GM18526 (cell line): ENCODE results near the gene ZNF646.

Experiments
- POLR2A ChIP-seq: IDR thresholded peaks from 3 replicates; pipeline ENCODE4 v1.6.1; 2011; ENCODE audit not compliant: insufficient read length; ENCODE audit errors: extremely low read depth

ZNF646 gene

DNA sequence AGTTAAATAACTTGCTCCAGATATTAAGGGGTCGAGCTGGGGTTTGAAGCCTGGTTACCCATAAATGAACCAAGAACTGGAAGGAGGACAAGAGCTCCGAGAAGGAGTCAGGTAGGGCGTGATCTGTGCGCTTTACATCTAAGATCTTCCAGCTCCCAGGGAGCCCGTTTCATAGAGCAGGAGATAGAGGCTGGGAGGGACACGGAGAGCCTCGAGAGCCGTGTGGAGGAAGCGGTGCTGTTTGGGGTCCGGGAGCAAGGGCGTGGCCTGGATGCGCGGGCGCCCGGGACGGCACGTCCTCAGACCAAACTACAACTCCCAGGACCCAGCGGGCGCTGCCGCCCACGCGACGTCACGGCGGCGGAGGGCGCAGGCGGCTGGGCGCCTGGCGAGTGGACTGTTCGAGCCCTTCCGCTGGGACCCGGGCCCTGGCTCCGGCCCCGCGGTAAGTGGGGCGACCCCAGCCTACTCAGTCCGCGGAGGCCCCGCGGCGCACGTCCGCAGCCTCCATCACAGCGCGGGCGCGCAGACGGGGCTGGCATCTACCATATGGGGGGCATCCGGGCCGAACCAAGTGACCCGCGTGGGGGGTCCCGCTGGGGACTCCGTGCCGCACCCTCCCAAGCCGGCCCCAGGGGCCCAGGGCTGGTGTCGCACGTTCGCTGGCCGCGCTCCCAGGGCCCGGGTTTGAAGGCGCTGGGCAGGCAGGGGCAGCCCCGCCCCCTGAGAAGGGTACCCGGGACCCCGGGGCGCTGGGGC, 34.0 kb downstream of the ZNF646 start, which contains the start of gene BCKDK:
Gene BCKDK (plus strand): TSS at position 352 of the 759 bp plus-strand sequence. CDS start 838 bp downstream, outside the sequence.
- TF ChIP-seq POLR2A: peak; percentile 44

DNA sequence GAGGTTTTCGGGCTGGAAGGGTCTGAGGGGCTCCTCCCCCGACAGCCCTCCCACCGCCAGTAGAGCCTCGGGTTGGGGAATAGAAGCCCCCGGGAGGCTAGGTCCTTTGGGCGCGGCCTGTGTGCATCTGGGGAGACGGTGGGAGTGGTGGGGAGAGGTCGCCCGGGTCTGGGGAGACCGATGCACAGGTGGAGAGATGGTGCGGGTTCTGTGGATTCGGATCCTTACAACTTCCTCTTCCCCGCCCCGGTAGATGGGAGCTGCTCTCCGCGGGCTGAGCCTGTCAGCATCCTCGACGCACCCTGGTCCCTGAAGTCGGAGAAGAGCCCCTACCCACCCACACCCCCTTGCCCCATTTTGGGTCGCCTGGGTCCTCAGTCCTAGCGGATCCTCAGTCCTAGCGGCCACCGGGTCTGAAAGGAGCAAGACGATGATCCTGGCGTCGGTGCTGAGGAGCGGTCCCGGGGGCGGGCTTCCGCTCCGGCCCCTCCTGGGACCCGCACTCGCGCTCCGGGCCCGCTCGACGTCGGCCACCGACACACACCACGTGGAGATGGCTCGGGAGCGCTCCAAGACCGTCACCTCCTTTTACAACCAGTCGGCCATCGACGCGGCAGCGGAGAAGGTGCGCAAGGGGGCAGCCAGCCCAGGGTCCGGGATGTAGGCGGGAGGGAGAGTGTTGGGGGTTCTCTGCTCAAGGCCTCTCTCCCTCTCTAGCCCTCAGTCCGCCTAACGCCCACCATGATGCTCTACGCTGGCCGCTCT, 34.8 kb downstream of the ZNF646 start:
- TF ChIP-seq POLR2A: no peak

DNA sequence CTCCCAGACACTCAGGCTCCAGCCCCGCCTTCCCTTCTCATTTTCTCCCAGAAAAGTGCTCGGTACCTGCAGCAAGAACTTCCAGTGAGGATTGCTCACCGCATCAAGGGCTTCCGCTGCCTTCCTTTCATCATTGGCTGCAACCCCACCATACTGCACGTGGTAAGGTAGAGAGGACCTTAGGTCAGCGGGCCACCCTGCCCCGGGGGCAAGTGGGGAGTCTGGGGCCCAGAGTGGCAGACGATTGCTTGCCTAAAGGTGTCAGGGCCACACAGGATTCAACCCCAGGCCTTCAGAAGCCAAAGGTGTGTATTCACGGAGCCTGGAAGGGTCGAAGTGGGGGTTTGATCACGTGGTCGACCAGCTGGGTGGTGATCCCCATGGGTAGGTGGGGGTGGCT, 35.4 kb downstream of the ZNF646 start:
- TF ChIP-seq POLR2A: no peak

DNA sequence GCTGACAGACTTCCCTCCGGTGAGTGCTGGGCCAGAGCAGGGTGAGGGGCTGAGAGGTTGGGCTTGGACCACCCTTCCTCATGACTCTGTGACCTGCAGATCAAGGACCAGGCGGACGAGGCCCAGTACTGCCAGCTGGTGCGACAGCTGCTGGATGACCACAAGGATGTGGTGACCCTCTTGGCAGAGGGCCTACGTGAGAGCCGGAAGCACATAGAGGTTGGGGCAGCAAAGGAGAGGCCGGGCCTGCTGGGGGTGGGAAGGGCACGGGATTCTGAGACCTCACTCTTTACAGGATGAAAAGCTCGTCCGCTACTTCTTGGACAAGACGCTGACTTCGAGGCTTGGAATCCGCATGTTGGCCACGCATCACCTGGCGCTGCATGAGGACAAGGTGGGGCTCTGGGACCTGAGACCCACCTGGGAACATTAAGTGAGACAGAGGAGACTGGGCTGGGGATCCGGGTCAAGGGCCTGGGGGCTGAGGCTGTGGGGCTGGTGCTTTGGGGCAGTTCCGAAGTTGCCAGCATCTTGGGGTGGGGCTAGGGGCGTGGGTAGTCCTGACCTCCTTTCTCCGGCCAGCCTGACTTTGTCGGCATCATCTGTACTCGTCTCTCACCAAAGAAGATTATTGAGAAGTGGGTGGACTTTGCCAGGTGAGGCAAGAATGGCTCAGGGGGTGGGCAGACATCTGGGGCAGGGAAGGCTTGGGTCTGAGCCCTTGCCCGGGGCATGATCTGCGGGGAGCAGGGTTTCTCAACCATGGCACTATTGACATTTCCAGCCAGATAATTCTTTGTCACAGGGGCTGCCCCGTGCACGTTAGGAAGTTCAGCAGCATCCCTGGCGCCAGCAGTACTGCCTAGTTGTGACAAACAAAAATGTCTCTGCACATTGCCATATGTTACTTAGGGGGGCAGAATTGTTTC, 36.1 kb downstream of the ZNF646 start:
- TF ChIP-seq POLR2A: no peak

DNA sequence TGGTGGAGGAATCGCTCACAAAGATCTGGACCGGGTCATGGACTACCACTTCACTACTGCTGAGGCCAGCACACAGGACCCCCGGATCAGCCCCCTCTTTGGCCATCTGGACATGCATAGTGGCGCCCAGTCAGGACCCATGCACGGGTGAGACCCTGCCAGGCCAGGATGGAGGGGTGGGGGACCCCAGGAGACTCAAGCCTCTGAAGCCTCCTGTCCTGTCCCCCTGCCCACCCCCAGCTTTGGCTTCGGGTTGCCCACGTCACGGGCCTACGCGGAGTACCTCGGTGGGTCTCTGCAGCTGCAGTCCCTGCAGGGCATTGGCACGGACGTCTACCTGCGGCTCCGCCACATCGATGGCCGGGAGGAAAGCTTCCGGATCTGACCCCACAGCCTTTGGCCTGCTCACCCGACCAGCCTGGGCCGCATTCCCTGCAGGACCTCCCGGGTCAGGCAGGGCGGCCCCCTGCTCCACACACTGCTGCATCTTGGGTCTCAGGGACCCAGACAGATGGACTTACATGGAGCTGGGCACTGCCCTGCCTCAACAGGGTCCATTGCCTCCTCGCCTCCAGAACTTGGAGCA, 37.8 kb downstream of the ZNF646 start:
- no peak for TF ChIP-seq POLR2A

DNA sequence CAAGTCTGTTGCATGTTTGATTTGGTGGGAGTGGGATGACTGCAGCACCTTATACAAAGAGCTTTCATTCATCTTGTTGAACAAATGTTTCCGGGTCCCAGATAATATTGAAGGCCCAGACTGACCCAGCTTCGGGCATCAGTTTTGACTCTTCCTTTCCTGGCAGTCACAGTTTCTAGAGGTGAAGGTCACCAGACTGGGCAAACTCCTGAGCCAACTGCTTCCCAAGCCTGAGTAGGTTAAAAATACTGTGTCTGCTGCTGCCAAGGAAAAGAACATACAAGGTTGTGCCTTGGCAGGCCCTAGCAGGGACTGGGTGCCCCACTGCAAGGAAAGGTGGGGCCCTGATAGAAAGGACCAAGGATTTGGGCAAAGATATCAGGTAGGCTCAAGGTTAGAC, 38.5 kb downstream of the ZNF646 start:
- TF ChIP-seq POLR2A: no peak

DNA sequence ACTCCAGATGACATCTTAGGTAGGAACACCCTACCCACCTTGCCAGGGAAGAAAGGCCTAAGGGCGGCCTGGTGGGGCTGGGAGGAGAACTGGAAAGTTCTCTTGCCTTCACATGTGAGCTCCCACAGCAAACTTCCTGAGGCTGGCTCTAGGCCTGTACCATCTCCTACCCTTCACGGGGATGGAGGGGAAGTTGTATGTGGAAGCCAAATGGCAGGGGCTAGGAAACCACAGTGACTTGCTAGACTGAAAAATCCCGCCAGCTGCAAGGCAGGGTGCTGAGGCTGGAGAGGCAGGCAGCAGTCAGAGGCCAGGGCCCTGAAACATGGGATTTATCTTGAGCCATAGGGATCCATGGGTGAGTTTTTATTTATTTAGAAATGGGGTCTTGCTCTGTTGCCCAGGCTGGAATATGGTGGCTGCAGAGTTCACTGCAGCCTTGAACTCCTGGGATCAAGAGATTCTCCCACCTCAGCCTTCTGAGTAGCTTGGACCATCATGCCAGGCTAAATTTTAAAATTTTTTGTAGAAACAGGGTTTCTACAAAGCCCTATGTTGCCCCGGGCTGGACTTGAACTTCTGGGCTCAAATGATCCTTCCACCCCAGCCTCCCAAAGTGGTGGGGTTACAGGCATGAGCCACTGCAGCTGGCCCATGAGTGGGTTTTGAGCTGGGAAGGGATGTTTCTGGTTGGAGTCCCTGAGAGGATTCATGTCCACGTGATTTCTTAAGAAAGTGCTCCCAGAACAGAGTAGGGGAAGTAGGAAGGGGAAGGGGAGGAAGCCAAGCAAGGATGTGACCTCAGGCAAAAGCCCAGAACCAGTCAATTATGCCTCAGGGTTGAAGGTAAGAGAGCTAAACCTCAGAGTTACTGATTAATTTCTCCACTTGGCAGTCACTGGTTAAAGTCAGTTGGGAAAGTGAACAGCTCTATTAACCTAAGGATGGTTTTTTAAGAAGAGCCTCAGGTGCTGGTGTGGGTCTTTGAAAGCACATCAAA, 39.2 kb downstream of the ZNF646 start:
- TF ChIP-seq POLR2A: no peak

DNA sequence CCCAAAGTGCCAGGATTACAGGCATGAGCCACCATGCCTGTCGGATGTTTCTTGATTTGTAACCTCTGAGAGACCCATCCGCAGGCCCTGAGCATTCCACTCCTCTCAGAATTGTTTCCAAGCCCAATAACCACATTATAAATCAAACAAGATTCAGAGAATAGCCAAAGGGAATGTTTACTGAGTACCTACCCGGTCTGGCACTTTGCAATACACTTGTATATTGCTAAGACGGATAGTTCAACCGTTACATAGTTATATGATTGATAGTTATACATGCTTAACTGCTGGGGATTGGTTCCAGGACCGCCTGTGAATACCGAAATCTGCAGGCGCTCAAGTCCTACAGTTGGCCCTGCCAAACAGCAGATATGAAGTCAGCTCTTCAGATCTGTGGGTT, 40.2 kb downstream of the ZNF646 start:
- no peak for TF ChIP-seq POLR2A

DNA sequence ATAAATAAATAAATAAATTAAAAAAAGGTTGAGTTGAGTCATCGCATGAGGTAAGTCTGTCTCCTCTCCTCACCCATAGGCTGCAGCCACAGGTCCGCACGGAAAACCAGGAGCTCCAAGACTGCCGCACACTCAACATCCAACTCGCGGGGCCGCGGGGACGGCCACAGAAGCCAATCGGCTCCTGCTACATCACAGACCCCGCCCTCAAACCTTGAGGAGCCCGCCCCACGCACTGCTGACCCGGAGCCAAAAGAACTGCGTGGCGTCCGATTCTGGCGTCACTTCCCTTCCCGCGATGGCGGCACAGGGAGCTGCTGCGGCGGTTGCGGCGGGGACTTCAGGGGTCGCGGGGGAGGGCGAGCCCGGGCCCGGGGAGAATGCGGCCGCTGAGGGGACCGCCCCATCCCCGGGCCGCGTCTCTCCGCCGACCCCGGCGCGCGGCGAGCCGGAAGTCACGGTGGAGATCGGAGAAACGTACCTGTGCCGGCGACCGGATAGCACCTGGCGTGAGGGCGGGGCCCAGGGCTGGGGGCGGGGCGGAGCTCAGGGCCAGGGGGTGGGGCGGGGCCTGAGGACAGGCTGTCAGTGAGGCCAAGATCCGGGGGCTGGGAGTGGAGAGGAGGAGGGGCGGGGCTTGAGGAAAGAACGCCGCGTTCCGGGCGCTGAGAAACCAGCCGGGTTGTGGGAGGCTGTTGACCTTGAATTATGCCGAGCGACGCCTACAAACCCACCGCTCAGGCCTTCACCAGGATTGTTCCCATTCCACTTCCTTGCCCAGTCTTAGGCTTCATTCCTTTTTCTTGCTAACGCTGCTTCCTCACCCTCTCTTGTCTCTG, 43.4 kb downstream of the ZNF646 start, which contains the start of gene KAT8:
Gene KAT8 (plus strand): TSS at position 281 of the 839 bp plus-strand sequence. CDS start 18 bp downstream, at position 299.
- TF ChIP-seq POLR2A: peak; percentile 84

DNA sequence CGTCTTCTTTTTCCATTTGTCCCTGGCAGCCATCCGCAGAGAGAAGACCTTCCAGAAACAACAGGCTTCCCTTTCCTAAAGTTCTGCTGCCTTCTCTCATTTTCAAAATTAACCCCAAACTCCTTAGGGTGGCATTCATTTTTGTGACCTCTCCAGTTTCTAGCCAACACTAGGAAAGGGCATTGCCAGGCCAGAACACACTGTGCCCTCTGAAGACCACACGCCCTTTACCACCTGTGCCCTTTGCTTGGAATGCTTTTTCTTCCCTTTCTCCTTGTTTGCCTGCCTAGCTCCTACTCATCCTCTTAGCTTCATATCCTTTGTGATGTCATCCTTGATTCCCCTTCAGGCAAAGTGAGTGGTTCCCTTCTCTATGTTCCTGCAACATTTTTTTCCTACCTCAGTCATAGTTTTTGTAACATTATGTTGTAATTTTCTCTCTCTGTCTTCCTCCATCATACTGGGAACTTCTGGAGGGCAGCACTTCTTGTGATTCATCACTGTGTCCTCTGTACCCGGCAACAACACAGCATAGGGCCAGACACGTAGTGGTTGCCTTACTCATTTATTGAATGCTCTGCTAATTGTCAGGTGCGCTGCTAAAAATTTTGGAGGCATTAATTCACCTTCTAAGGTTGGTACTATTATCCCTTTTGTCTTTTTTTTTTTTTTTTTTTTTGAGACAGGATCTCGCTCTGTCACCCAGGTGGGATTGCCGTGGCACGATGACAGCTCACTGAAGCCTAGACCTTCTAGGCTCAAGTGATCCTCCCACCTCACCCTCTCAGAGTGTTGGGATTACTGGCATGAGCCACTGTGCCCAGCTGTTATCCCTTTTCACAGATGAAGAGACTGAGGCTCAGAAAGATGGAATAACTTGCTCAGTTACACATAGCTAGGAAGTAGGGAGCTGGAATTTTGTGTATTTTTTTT, 44.3 kb downstream of the ZNF646 start:
- TF ChIP-seq POLR2A: no peak

DNA sequence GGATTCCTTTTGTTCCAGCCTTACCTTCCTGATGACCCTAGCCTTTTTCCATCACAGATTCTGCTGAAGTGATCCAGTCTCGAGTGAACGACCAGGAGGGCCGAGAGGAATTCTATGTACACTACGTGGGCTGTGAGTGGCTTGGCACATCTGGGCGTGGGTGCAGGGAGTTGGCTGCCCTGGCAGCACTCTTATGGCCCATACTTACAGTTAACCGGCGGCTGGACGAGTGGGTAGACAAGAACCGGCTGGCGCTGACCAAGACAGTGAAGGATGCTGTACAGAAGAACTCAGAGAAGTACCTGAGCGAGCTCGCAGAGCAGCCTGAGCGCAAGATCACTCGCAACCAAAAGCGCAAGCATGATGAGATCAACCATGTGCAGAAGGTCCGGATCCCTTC, 45.9 kb downstream of the ZNF646 start:
- TF ChIP-seq POLR2A: no peak

DNA sequence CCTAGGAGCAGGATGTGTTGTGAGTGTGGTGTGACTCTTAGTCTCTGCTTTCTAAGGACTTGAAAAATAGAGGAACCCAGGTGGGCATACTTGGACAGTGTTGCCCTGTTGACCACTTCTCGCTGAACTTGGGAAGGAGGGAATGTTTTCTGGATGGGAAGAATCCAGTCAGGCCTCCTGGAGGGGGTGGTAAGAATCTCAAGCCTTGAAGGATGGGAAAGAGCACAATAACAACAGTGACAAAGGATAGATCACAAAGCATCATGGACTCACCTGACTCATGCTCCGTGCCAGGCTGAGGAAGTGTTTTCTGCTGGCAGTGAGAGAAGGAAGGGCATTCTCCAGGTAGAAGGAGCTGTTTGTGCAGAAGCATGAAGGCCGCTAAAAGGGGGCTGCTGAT, 51.6 kb downstream of the ZNF646 start:
- TF ChIP-seq POLR2A: no peak
